HG03280 (cell line): ENCODE data around the gene SLC22A17.
"Not testable (repeated sequence)": the region's sequence is repeated elsewhere in the genome, so short reads cannot be mapped to it uniquely, and the experiment has no call there.

ENCODE experiments used
- ATAC-seq: cut with Tn5 transposase; IDR thresholded peaks from one replicate; pipeline ENCODE4 v1.9.1; 2021; ENCODE audit warnings: mild to moderate bottlenecking, moderate library complexity; ENCODE audit not compliant: unreplicated experiment

The SLC22A17 gene

GRCh38 chr14:23352506-23353432, at the start of gene SLC22A17:
SLC22A17 (minus strand) TSS chr14:23352887.
- no peak for ATAC-seq

GRCh38 chr14:23401291-23401690, 48.6 kb upstream of the SLC22A17 start:
- ATAC-seq: no peak

- ATAC-seq: not testable (repeated sequence)
Observed at GRCh38 chr14:23400496-23401149, 47.9 kb upstream of the SLC22A17 start.

GRCh38 chr14:23399591-23399990, 46.9 kb upstream of the SLC22A17 start:
- ATAC-seq: no peak

- ATAC-seq: no peak
Observed at GRCh38 chr14:23399136-23399535, 46.4 kb upstream of the SLC22A17 start.

GRCh38 chr14:23398348-23398747, 45.7 kb upstream of the SLC22A17 start:
- no peak for ATAC-seq

GRCh38 chr14:23396781-23397407, 44.2 kb upstream of the SLC22A17 start:
- no peak for ATAC-seq

GRCh38 chr14:23396126-23396525, 43.4 kb upstream of the SLC22A17 start:
- no peak for ATAC-seq

- ATAC-seq: no peak
Observed at GRCh38 chr14:23392613-23393012, 39.9 kb upstream of the SLC22A17 start.

GRCh38 chr14:23389871-23390270, 37.2 kb upstream of the SLC22A17 start:
- ATAC-seq: not testable (repeated sequence)

- no peak for ATAC-seq
Observed at GRCh38 chr14:23389396-23389795, 36.7 kb upstream of the SLC22A17 start.

- no peak for ATAC-seq
Observed at GRCh38 chr14:23388996-23389395, 36.3 kb upstream of the SLC22A17 start.

GRCh38 chr14:23387916-23388882, 35.5 kb upstream of the SLC22A17 start:
- ATAC-seq: no peak

- ATAC-seq: no peak
Observed at GRCh38 chr14:23386999-23387398, 34.3 kb upstream of the SLC22A17 start.

GRCh38 chr14:23386266-23386657, 33.6 kb upstream of the SLC22A17 start:
- not testable (repeated sequence) for ATAC-seq

- no peak for ATAC-seq
Observed at GRCh38 chr14:23385642-23386265, 33.1 kb upstream of the SLC22A17 start.

- ATAC-seq: no peak
Observed at GRCh38 chr14:23385244-23385641, 32.6 kb upstream of the SLC22A17 start.

GRCh38 chr14:23384364-23385080, 31.8 kb upstream of the SLC22A17 start:
- ATAC-seq: no peak

GRCh38 chr14:23382731-23383440, 30.2 kb upstream of the SLC22A17 start:
- ATAC-seq: no peak
